CD1c-positive myeloid dendritic cell (primary cell): ENCODE results near the gene ZNF154.
"Not testable (repeated sequence)": the region's sequence is repeated elsewhere in the genome, so short reads cannot be mapped to it uniquely, and the experiment has no call there.

ENCODE experiments used
- DNase-seq: peaks from one replicate; pipeline ENCODE4 v3.0.0-alpha.2; 2016; ENCODE audit errors: extremely low spot score

ZNF154 gene

GRCh38 chr19:57708641-57709361, at the start of gene ZNF154:
ZNF154 (minus strand) TSS chr19:57709204; CDS start chr19:57708971, 233 bp downstream.
- DNase-seq, result peak; percentile 17

GRCh38 chr19:57757941-57758340, 48.9 kb upstream of the ZNF154 start:
- DNase-seq, result no peak

- no peak for DNase-seq
Observed at GRCh38 chr19:57755031-57755430, 46.0 kb upstream of the ZNF154 start.

GRCh38 chr19:57754091-57754673, 45.2 kb upstream of the ZNF154 start:
- DNase-seq, result no peak

- DNase-seq, result no peak
Observed at GRCh38 chr19:57748029-57748428, 39.0 kb upstream of the ZNF154 start.

GRCh38 chr19:57747472-57747807, 38.4 kb upstream of the ZNF154 start:
- DNase-seq, result no peak

GRCh38 chr19:57746580-57747471, 37.8 kb upstream of the ZNF154 start, which contains the start of gene ZNF776:
ZNF776 (plus strand) TSS chr19:57746815; CDS start chr19:57747059, 244 bp downstream.
- peak; percentile 96 for DNase-seq

- DNase-seq, result not testable (repeated sequence)
Observed at GRCh38 chr19:57738770-57739169, 29.8 kb upstream of the ZNF154 start.

GRCh38 chr19:57738320-57738719, 29.3 kb upstream of the ZNF154 start:
- DNase-seq, result peak; percentile 27

- no peak for DNase-seq
Observed at GRCh38 chr19:57720878-57721277, 11.9 kb upstream of the ZNF154 start.

- DNase-seq, result no peak
Observed at GRCh38 chr19:57719901-57720519, 11.0 kb upstream of the ZNF154 start.

- DNase-seq, result no peak
Observed at GRCh38 chr19:57719424-57719823, 10.4 kb upstream of the ZNF154 start.

GRCh38 chr19:57712222-57712621, 3.2 kb upstream of the ZNF154 start:
- no peak for DNase-seq

GRCh38 chr19:57709616-57710015, 612 bp upstream of the ZNF154 start:
- DNase-seq, result no peak

- DNase-seq, result no peak
Observed at GRCh38 chr19:57706346-57706745, 2.7 kb downstream of the ZNF154 start.

- DNase-seq, result no peak
Observed at GRCh38 chr19:57701625-57702024, 7.4 kb downstream of the ZNF154 start.

- no peak for DNase-seq
Observed at GRCh38 chr19:57689750-57690149, 19.3 kb downstream of the ZNF154 start.

- no peak for DNase-seq
Observed at GRCh38 chr19:57688011-57688763, 20.8 kb downstream of the ZNF154 start.

- DNase-seq, result no peak
Observed at GRCh38 chr19:57687363-57688010, 21.5 kb downstream of the ZNF154 start.

GRCh38 chr19:57686727-57687126, 22.3 kb downstream of the ZNF154 start:
- DNase-seq, result no peak
